Ovary (tissue), 3 donors: ENCODE results near the gene ZMYND8.

Experiments
- CTCF ChIP-seq, 3 donors: fragments of 450-650 bp in 2 of 3; fragments of 200-600 bp in 1 of 3; IDR thresholded peaks; one replicate each; pipeline versions ENCODE4 v1.5.1 to v1.8.0; 2016 to 2022; ENCODE audit warnings: antibody characterized with exemption in 3 of 3, mild to moderate bottlenecking in 1 of 3
- EP300 ChIP-seq: sonication (generic); formaldehyde crosslinking; IDR thresholded peaks from one replicate; pipeline ENCODE4 v1.6.1; 2017; ENCODE audit warnings: antibody characterized with exemption
- POLR2A ChIP-seq: fragments of 450-650 bp; IDR thresholded peaks from one replicate; pipeline ENCODE4 v1.6.1; 2017; ENCODE audit warnings: antibody characterized with exemption, mild to moderate bottlenecking, moderate library complexity
- donor health status: DM: no; HTN: no; CAD: no.

- TF ChIP-seq CTCF (IDR thresholded peaks at IDR 0.05) (no peak), POLR2A (no peak), EP300 (no peak)
Observed at GRCh38 chr20:47361057-47361915, 4.8 kb upstream of the ZMYND8 start.
